Mesenchymal stem cell (in vitro differentiated cells and primary cell): ENCODE measurements around the gene DUSP14.
A peak's percentile ranks its signal among the peaks of the same experiment; 100 is the strongest.

Experiments used
- DNase-seq: peaks from one replicate; pipeline ENCODE4 v3.0.0-alpha.2; 2013
- H2AFZ ChIP-seq: one replicate; pipeline ENCODE4 v1.6.1; 2013; ENCODE audit warnings: low read depth, mild to moderate bottlenecking, control low read depth, inconsistent platforms, low read length, moderate library complexity
- H2AK5ac ChIP-seq: 2 replicates; pipeline ENCODE4 v1.6.1; 2013; ENCODE audit warnings: low read length, moderate library complexity, mild to moderate bottlenecking, inconsistent platforms; ENCODE audit not compliant: severe bottlenecking
- H2BK120ac ChIP-seq: one replicate; pipeline ENCODE4 v1.6.1; 2013; ENCODE audit warnings: low read depth, mild to moderate bottlenecking, inconsistent platforms, low read length, moderate library complexity
- H2BK12ac ChIP-seq, 2 experiments: one replicate each; pipeline ENCODE4 v1.6.1; 2013; ENCODE audit warnings: inconsistent platforms in 2 of 2, low read length in 2 of 2, mild to moderate bottlenecking in 2 of 2, moderate library complexity in 2 of 2, control low read depth in 1 of 2
- H2BK15ac ChIP-seq: one replicate; pipeline ENCODE4 v1.6.1; 2013; ENCODE audit warnings: mild to moderate bottlenecking, low read depth, inconsistent platforms; ENCODE audit not compliant: poor library complexity, severe bottlenecking
- H2BK5ac ChIP-seq: 2 replicates; pipeline ENCODE4 v1.6.1; 2013; ENCODE audit warnings: low read depth, mild to moderate bottlenecking, low read length, control low read depth, inconsistent platforms; ENCODE audit not compliant: poor library complexity, severe bottlenecking
- H3K14ac ChIP-seq, 2 experiments: one replicate each; pipeline ENCODE4 v1.6.1; 2013; ENCODE audit warnings: inconsistent platforms in 2 of 2, low read length in 2 of 2, control low read depth in 1 of 2, mild to moderate bottlenecking in 1 of 2, moderate library complexity in 1 of 2
- H3K18ac ChIP-seq, 2 experiments: one replicate each; pipeline ENCODE4 v1.6.1; 2013; ENCODE audit warnings: inconsistent platforms in 2 of 2, low read length in 2 of 2, control low read depth in 1 of 2, low read depth in 1 of 2, mild to moderate bottlenecking in 1 of 2
- H3K23ac ChIP-seq, 2 experiments: one replicate each; pipeline ENCODE4 v1.6.1; 2013; ENCODE audit warnings: inconsistent platforms in 2 of 2, low read length in 2 of 2, mild to moderate bottlenecking in 2 of 2, moderate library complexity in 2 of 2, control low read depth in 1 of 2
- H3K27ac ChIP-seq: 2 replicates; pipeline ENCODE4 v1.5.1; 2013; ENCODE audit warnings: mild to moderate bottlenecking, moderate library complexity, low read length, control low read depth, inconsistent platforms; ENCODE audit not compliant: poor library complexity, severe bottlenecking
- H3K27me3 ChIP-seq, 2 experiments: 2 replicates each; pipeline versions ENCODE4 v1.6.1 to v1.7.0; 2013; ENCODE audit warnings: low read length in 2 of 2, mild to moderate bottlenecking in 2 of 2, moderate library complexity in 2 of 2, control low read depth in 1 of 2, inconsistent platforms in 1 of 2; ENCODE audit not compliant: control insufficient read depth in 1 of 2, insufficient read depth in 1 of 2
- H3K36me3 ChIP-seq, 2 experiments: 2 replicates each; pipeline versions ENCODE4 v1.6.1 to v1.7.0; 2013; ENCODE audit warnings: low read length in 2 of 2, control low read depth in 1 of 2, inconsistent platforms in 1 of 2, low read depth in 1 of 2, mild to moderate bottlenecking in 1 of 2; ENCODE audit not compliant: insufficient read depth in 2 of 2, control insufficient read depth in 1 of 2
- H3K4ac ChIP-seq, 2 experiments: one replicate each; pipeline ENCODE4 v1.6.1; 2013; ENCODE audit warnings: inconsistent platforms in 2 of 2, low read length in 2 of 2, mild to moderate bottlenecking in 2 of 2, moderate library complexity in 2 of 2, control low read depth in 1 of 2, low read depth in 1 of 2
- H3K4me1 ChIP-seq: 2 replicates; pipeline ENCODE4 v1.6.1; 2013; ENCODE audit warnings: low read depth, low read length, control low read depth; ENCODE audit not compliant: control insufficient read depth, insufficient read depth
- H3K4me2 ChIP-seq: 2 replicates; pipeline ENCODE4 v1.6.1; 2013; ENCODE audit warnings: low read length, mild to moderate bottlenecking, inconsistent platforms; ENCODE audit not compliant: poor library complexity, severe bottlenecking
- H3K4me3 ChIP-seq, 2 experiments: 2 replicates each; pipeline versions ENCODE4 v1.5.1 to v1.7.0; 2013; ENCODE audit warnings: low read length in 2 of 2, mild to moderate bottlenecking in 2 of 2, control low read depth in 1 of 2, low read depth in 1 of 2; ENCODE audit not compliant: insufficient read depth in 1 of 2
- H3K79me1 ChIP-seq: replicated peaks from 2 replicates; pipeline ENCODE4 v1.6.1; 2013; ENCODE audit warnings: mild to moderate bottlenecking, control low read depth, low read length, inconsistent platforms; ENCODE audit not compliant: poor library complexity, severe bottlenecking
- H3K9ac ChIP-seq: 2 replicates; pipeline ENCODE4 v1.7.0; 2013; ENCODE audit warnings: mild to moderate bottlenecking, low read length, moderate library complexity
- H3K9me3 ChIP-seq: 2 replicates; pipeline ENCODE4 v1.7.0; 2013; ENCODE audit warnings: mild to moderate bottlenecking, low read length; ENCODE audit not compliant: control insufficient read depth
- H4K8ac ChIP-seq: one replicate; pipeline ENCODE4 v1.6.1; 2013; ENCODE audit warnings: inconsistent platforms, mild to moderate bottlenecking, low read length, moderate library complexity
- H4K91ac ChIP-seq: one replicate; pipeline ENCODE4 v1.6.1; 2013; ENCODE audit warnings: mild to moderate bottlenecking, low read length, inconsistent platforms
- WGBS: methylation state at CpG from one replicate; pipeline ENCODE4 v1.1.7; 2013; ENCODE audit warnings: mixed read lengths; 5-methylcytosine and 5-hydroxymethylcytosine counted together

Gene DUSP14

GRCh38 chr17:37538981-37539659 is 49.4 kb downstream of the DUSP14 start:
- Histone ChIP-seq H3K4me2 (no peak overlapping the region), H3K4me1 (no peaks in the 10 kb centered on the region), H3K27ac (no peak overlapping the region), H3K14ac (no peak overlapping the region), H4K91ac (no peak overlapping the region), H3K4me3 (no peak overlapping the region), H3K9ac (no peak overlapping the region), H2BK5ac (no peak overlapping the region), H3K79me1 (peaks cover 23% of the 10 kb centered on the region), H2BK12ac (no peak overlapping the region), H2AK5ac (no peak overlapping the region), H2BK15ac (no peak overlapping the region), H4K8ac (no peak overlapping the region), H3K23ac (no peak overlapping the region), H3K4ac (no peak overlapping the region), H2AFZ (no peak overlapping the region), H3K36me3 (peaks cover 52 to 91% of the 10 kb centered on the region in 2 experiments), H3K27me3 (no peaks in the 10 kb centered on the region), H3K18ac (no peak overlapping the region), H3K9me3 (no peaks in the 10 kb centered on the region), H2BK120ac (no peak overlapping the region)
- WGBS, result 98% methylated on average over 6 of the region's 8 CpGs
- DNase-seq, result no peak

DNA sequence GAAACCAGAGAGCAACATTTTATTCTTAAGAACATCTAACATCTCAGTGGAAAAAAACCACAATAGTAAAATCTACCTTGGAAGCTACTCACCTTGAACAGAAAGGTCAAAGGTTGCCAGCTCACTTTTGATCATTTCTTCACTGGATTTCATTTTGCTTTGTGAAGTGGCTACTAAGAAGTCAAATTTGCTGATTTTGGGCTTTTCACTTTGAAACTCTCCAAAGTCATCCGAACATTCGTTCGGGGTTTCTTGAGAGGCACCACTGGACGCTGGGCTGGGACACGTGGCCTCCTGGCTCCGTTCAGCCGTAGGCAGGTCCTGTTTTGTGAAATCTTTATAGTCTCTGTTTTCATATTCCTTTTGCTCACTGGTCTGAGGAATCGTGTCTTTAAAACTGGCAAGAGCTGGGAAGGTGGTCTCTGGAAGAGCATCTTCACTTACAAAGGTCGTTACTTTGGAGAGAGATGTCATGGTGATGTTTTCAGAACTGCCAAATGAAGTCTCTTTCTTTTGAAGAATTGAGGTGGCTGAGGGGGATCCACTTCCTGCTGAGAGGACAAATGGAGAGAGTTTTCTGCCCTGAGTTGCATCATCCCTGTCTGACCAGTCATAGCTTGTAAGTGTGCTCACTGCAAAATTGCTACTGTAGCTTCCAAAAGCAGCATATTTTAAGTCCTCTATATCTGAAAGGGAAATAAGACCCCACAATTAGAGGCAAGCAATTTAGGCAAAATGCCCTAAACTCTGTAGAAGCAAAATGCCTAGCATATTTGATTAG is 52.4 kb downstream of the DUSP14 start:
- Histone ChIP-seq H3K27ac (no peak overlapping the region), H3K9ac (peak overlapping the region; percentile 8), H2BK120ac (no peak overlapping the region), H3K23ac (no peak overlapping the region), H3K4ac (no peak overlapping the region), H2AK5ac (no peak overlapping the region), H3K14ac (no peak overlapping the region), H3K9me3 (no peaks in the 10 kb centered on the region), H2BK12ac (no peak overlapping the region), H2BK5ac (no peak overlapping the region), H3K18ac (no peak overlapping the region), H3K4me3 (no peak overlapping the region), H2BK15ac (no peak overlapping the region), H3K27me3 (no peaks in the 10 kb centered on the region), H4K8ac (no peak overlapping the region), H3K4me2 (no peak overlapping the region), H2AFZ (no peak overlapping the region), H3K36me3 (peaks cover 42 to 64% of the 10 kb centered on the region in 2 experiments), H3K4me1 (peaks cover 2% of the 10 kb centered on the region), H3K79me1 (peaks cover 21% of the 10 kb centered on the region), H4K91ac (no peak overlapping the region)
- WGBS, result 94% methylated on average over 9 of the region's 9 CpGs
- peak; percentile 62 for DNase-seq

DNA sequence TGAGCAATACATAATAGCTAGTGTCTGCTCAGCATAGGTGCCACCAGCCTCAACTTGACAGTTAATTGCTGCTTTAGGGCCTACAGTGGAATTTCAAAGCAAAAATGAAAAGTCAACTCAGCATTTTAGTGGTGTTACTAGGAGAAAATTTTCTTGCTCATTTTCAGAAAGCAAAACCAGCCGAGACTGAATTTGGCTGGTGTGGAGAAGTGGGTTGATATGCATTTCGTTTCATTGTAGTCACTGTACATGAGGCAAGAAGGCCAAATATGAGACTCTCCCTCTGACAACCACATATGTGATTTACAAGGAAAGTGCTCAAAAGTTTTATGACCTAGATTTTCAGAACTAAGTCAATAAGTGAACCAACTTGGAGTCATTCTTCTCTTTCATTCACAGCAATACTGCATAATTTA is 54.0 kb downstream of the DUSP14 start:
- H3K79me1 ChIP-seq, result peaks cover 19% of the 10 kb centered on the region
- H3K23ac ChIP-seq, result no peak overlapping the region
- no peak overlapping the region for H3K18ac ChIP-seq
- no peak overlapping the region for H3K27ac ChIP-seq
- no peak overlapping the region for H2AK5ac ChIP-seq
- no peak overlapping the region for H3K4me2 ChIP-seq
- no peak overlapping the region for H3K9ac ChIP-seq
- no peak overlapping the region for H3K14ac ChIP-seq
- H2BK12ac ChIP-seq, result no peak overlapping the region
- H3K36me3 ChIP-seq, result peaks cover 33 to 48% of the 10 kb centered on the region in 2 experiments
- no peak overlapping the region for H3K4me3 ChIP-seq
- H2BK120ac ChIP-seq, result no peak overlapping the region
- 100% methylated on average over 1 of the region's 2 CpGs for WGBS
- H2AFZ ChIP-seq, result no peak overlapping the region
- H3K9me3 ChIP-seq, result no peaks in the 10 kb centered on the region
- DNase-seq, result no peak
- H3K27me3 ChIP-seq, result no peaks in the 10 kb centered on the region
- H4K8ac ChIP-seq, result no peak overlapping the region
- H2BK5ac ChIP-seq, result no peak overlapping the region
- H4K91ac ChIP-seq, result no peak overlapping the region
- no peak overlapping the region for H2BK15ac ChIP-seq
- peaks cover 2% of the 10 kb centered on the region for H3K4me1 ChIP-seq
- H3K4ac ChIP-seq, result no peak overlapping the region

- no peak overlapping the region for H3K9ac ChIP-seq
- H3K9me3 ChIP-seq, result no peaks in the 10 kb centered on the region
- H3K23ac ChIP-seq, result no peak overlapping the region
- no peak overlapping the region for H3K14ac ChIP-seq
- no peaks in the 10 kb centered on the region for H3K27me3 ChIP-seq
- H2BK5ac ChIP-seq, result no peak overlapping the region
- H3K27ac ChIP-seq, result no peak overlapping the region
- H3K79me1 ChIP-seq, result peaks cover 16% of the 10 kb centered on the region
- H3K4ac ChIP-seq, result no peak overlapping the region
- no peak overlapping the region for H3K4me2 ChIP-seq
- H2BK120ac ChIP-seq, result no peak overlapping the region
- no peak overlapping the region for H3K4me3 ChIP-seq
- H3K18ac ChIP-seq, result no peak overlapping the region
- H4K8ac ChIP-seq, result no peak overlapping the region
- DNase-seq, result no peak
- H3K36me3 ChIP-seq, result peaks cover 17 to 38% of the 10 kb centered on the region in 2 experiments
- H2AFZ ChIP-seq, result no peak overlapping the region
- H3K4me1 ChIP-seq, result peaks cover 2% of the 10 kb centered on the region
- no peak overlapping the region for H2AK5ac ChIP-seq
- H4K91ac ChIP-seq, result no peak overlapping the region
- no CpG with 5 or more reads among the region's 2 CpGs for WGBS
- H2BK12ac ChIP-seq, result no peak overlapping the region
- no peak overlapping the region for H2BK15ac ChIP-seq
Measured at GRCh38 chr17:37545486-37545885, 55.8 kb downstream of the DUSP14 start.
